ENCODE data around the gene OR2AE1. TPM values are rescaled to one million over a fixed set of nuclear protein-coding genes. Genes with fewer than 3 reads are reported as not detected.

Gene OR2AE1
- total and polyA plus RNA-seq, 2 donors from 2014 or later = not detected

DNA sequence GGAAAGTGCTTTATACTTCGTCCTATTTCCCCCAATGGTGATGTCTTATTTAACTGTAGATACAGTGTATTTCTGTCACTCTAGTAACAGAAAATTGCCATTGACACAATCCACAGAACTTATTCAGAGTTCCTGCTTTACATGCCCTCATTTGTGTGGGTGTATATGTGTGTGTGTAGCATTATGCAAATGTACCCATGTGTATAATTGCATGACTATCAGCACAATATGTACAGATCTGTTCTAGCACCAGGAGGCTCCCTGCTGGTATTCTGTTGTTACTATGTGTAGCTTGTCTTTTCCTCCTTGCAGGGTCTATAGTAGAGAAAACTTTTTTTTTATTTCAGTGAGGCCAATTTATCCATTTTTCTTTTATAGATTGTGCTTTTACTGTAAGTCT is 32.5 kb downstream of the OR2AE1 start:
- Histone ChIP-seq H3K4me3 (ENCODE audit: low read length in 3 of 3) (no peak overlapping the region), H3K27me3 (ENCODE audit: control insufficient read depth, insufficient read depth, low read length) (no peaks in the 10 kb centered on the region), H3K4me1 (ENCODE audit: control insufficient read depth in 2 of 3, insufficient read depth in 2 of 3, low read depth in 1 of 3, low read length in 3 of 3) (no peaks in the 10 kb centered on the region), H3K9me3 (ENCODE audit: control insufficient read depth in 2 of 3, insufficient read depth in 1 of 3, low read length in 3 of 3) (no peaks in the 10 kb centered on the region), H3K9ac (ENCODE audit: low read length in 3 of 3) (no peak overlapping the region), H3K36me3 (ENCODE audit: control insufficient read depth in 2 of 3, insufficient read depth in 3 of 3, low read length in 3 of 3) (no peaks in the 10 kb centered on the region), H3K27ac (ENCODE audit: low read depth in 2 of 2, low read length in 2 of 2) (no peak overlapping the region)
- FAIRE-seq (no peak), DNase-seq (no peak)
- TF ChIP-seq, protein P1, sequence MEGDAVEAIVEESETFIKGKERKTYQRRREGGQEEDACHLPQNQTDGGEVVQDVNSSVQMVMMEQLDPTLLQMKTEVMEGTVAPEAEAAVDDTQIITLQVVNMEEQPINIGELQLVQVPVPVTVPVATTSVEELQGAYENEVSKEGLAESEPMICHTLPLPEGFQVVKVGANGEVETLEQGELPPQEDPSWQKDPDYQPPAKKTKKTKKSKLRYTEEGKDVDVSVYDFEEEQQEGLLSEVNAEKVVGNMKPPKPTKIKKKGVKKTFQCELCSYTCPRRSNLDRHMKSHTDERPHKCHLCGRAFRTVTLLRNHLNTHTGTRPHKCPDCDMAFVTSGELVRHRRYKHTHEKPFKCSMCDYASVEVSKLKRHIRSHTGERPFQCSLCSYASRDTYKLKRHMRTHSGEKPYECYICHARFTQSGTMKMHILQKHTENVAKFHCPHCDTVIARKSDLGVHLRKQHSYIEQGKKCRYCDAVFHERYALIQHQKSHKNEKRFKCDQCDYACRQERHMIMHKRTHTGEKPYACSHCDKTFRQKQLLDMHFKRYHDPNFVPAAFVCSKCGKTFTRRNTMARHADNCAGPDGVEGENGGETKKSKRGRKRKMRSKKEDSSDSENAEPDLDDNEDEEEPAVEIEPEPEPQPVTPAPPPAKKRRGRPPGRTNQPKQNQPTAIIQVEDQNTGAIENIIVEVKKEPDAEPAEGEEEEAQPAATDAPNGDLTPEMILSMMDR (IDR thresholded peaks at IDR 0.05; ENCODE audit: borderline replicate concordance, extremely low read depth, insufficient read depth) = no peak
- intact Hi-C loops (cut with DNase I) = no loop called here

DNA sequence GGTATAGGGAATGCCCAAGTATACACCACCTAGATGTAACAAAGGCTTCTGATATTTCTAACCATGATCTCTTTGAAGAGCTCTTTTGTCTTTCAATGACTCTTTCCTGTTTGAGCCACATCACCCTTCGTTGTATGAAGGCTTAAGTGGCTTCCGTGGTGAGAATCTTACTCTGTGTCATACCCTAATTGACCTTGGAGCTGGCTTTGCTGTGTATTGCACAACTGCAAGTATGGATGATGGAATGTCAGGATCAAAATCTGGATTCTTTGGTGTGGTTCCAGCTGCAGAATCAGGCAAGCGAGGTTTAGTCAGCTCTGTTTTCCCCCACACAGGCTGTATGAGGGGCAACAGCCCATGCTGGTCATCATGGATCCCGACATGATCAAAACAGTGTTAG is 33.0 kb downstream of the OR2AE1 start:
- DNase-seq (no peak), FAIRE-seq (no peak)
- Histone ChIP-seq H3K9ac (ENCODE audit: low read length in 3 of 3) (no peak overlapping the region), H3K4me3 (ENCODE audit: low read length in 3 of 3) (no peak overlapping the region), H3K9me3 (ENCODE audit: control insufficient read depth in 2 of 3, insufficient read depth in 1 of 3, low read length in 3 of 3) (no peaks in the 10 kb centered on the region), H3K4me1 (ENCODE audit: control insufficient read depth in 2 of 3, insufficient read depth in 2 of 3, low read depth in 1 of 3, low read length in 3 of 3) (no peaks in the 10 kb centered on the region), H3K27ac (ENCODE audit: low read depth in 2 of 2, low read length in 2 of 2) (no peak overlapping the region), H3K36me3 (ENCODE audit: control insufficient read depth in 2 of 3, insufficient read depth in 3 of 3, low read length in 3 of 3) (no peaks in the 10 kb centered on the region), H3K27me3 (ENCODE audit: control insufficient read depth, insufficient read depth, low read length) (no peaks in the 10 kb centered on the region)
- TF ChIP-seq, protein P1 (IDR thresholded peaks at IDR 0.05; ENCODE audit: borderline replicate concordance, extremely low read depth, insufficient read depth) = no peak
- intact Hi-C loops (cut with DNase I) = no loop called here

DNA sequence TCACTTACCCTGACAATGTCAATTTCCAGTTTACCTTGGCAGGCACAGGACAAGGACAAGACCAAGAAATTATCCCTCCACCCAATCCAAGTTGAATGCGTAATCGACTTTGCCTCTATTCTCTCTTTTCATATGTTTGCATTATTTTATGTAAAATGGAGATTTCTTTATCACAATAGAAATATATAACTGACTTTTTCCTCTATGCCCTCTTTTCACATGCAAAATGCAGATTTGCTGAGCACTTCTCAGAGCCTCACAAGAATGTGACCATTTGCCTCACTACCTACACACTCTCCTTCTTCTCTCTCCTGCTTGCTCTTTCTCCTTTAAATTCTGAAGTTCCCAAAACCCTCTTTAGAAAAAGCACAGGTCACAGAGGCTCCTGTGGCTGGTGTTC is 33.9 kb downstream of the OR2AE1 start:
- TF ChIP-seq, protein P1 (IDR thresholded peaks at IDR 0.05; ENCODE audit: borderline replicate concordance, extremely low read depth, insufficient read depth) = no peak
- intact Hi-C loops (cut with DNase I) = no loop called here

More for the DNA sequence above, 33.9 kb downstream of the OR2AE1 start:
- DNase-seq = no peak
- Histone ChIP-seq H3K9me3 (ENCODE audit: control insufficient read depth in 2 of 3, insufficient read depth in 1 of 3, low read length in 3 of 3) (no peaks in the 10 kb centered on the region), H3K9ac (ENCODE audit: low read length in 3 of 3) (no peak overlapping the region), H3K27me3 (ENCODE audit: control insufficient read depth, insufficient read depth, low read length) (no peaks in the 10 kb centered on the region), H3K4me1 (ENCODE audit: control insufficient read depth in 2 of 3, insufficient read depth in 2 of 3, low read depth in 1 of 3, low read length in 3 of 3) (peaks cover 0 to under 1% (median 0%) of the 10 kb centered on the region in 3 donors), H3K27ac (ENCODE audit: low read depth in 2 of 2, low read length in 2 of 2) (no peak overlapping the region), H3K4me3 (ENCODE audit: low read length in 3 of 3) (no peak overlapping the region), H3K36me3 (ENCODE audit: control insufficient read depth in 2 of 3, insufficient read depth in 3 of 3, low read length in 3 of 3) (no peaks in the 10 kb centered on the region)
- FAIRE-seq = no peak

Measured in kidney (tissue), 14 donors.